A549 (cell line): ENCODE data around the gene IL2RA.

Experiments
- CTCF ChIP-seq: fragments of >200 bp; sonication (Bioruptor Twin); formaldehyde crosslinking; IDR thresholded peaks from 3 replicates; pipeline ENCODE4 v1.5.1; 2016
- JUNB ChIP-seq: fragments of >200 bp; sonication (Bioruptor Twin); formaldehyde crosslinking; IDR thresholded peaks from 2 replicates; pipeline ENCODE4 v1.6.1; 2016
- NPAS2 ChIP-seq: fragments of 250-450 bp; sonication (Bioruptor Pico); IDR thresholded peaks from 2 replicates; pipeline ENCODE4 v1.8.0; 2022; ENCODE audit warnings: mild to moderate bottlenecking, moderate library complexity, borderline replicate concordance
- RFX5 ChIP-seq: fragments of 450-650 bp; IDR thresholded peaks from 2 replicates; pipeline ENCODE4 v1.7.1; 2014; ENCODE audit warnings: antibody characterized with exemption, mild to moderate bottlenecking, moderate library complexity
- RNF2 ChIP-seq: fragments of 200-600 bp; sonication (generic); IDR thresholded peaks from 2 replicates; pipeline ENCODE4 v1.6.1; 2016; ENCODE audit warnings: low read depth, mild to moderate bottlenecking, antibody characterized with exemption, moderate library complexity, borderline replicate concordance
- TF ChIP-seq, protein P1 (sequence below): fragments of 200-600 bp; sonication (generic); IDR thresholded peaks from 2 replicates; pipeline ENCODE4 v1.6.1; 2016; ENCODE audit warnings: antibody characterized with exemption, mild to moderate bottlenecking, moderate library complexity

- TF ChIP-seq CTCF, result no peak
- TF ChIP-seq, protein P1, sequence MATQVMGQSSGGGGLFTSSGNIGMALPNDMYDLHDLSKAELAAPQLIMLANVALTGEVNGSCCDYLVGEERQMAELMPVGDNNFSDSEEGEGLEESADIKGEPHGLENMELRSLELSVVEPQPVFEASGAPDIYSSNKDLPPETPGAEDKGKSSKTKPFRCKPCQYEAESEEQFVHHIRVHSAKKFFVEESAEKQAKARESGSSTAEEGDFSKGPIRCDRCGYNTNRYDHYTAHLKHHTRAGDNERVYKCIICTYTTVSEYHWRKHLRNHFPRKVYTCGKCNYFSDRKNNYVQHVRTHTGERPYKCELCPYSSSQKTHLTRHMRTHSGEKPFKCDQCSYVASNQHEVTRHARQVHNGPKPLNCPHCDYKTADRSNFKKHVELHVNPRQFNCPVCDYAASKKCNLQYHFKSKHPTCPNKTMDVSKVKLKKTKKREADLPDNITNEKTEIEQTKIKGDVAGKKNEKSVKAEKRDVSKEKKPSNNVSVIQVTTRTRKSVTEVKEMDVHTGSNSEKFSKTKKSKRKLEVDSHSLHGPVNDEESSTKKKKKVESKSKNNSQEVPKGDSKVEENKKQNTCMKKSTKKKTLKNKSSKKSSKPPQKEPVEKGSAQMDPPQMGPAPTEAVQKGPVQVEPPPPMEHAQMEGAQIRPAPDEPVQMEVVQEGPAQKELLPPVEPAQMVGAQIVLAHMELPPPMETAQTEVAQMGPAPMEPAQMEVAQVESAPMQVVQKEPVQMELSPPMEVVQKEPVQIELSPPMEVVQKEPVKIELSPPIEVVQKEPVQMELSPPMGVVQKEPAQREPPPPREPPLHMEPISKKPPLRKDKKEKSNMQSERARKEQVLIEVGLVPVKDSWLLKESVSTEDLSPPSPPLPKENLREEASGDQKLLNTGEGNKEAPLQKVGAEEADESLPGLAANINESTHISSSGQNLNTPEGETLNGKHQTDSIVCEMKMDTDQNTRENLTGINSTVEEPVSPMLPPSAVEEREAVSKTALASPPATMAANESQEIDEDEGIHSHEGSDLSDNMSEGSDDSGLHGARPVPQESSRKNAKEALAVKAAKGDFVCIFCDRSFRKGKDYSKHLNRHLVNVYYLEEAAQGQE, result no peak
- TF ChIP-seq NPAS2 (CRISPR knock-in tag), result no peak
- TF ChIP-seq RNF2, result no peak
- no peak for TF ChIP-seq JUNB
- TF ChIP-seq RFX5, result no peak
Measured at GRCh38 chr10:6061056-6061455, 1.1 kb downstream of the IL2RA start.
